Esophagus squamous epithelium (tissue), 4 donors: Measurements from ENCODE around the gene TCF12.

Source experiments
- POLR2A ChIP-seq, 4 donors: fragments of 450-650 bp; IDR thresholded peaks; one replicate each; pipeline ENCODE4 v1.6.1; 2017; ENCODE audit warnings: antibody characterized with exemption in 4 of 4, mild to moderate bottlenecking in 4 of 4, moderate library complexity in 3 of 4
- TF ChIP-seq, protein P1 (sequence below), 6 experiments: fragments of 450-650 bp in 4 of 6; fragments of 200-600 bp in 2 of 6; sonication (generic) in 2 of 6; IDR thresholded peaks; one replicate each; pipeline ENCODE4 v1.5.1; 2016 to 2019; ENCODE audit warnings: antibody characterized with exemption in 6 of 6, mild to moderate bottlenecking in 4 of 6, moderate library complexity in 4 of 6

DNA sequence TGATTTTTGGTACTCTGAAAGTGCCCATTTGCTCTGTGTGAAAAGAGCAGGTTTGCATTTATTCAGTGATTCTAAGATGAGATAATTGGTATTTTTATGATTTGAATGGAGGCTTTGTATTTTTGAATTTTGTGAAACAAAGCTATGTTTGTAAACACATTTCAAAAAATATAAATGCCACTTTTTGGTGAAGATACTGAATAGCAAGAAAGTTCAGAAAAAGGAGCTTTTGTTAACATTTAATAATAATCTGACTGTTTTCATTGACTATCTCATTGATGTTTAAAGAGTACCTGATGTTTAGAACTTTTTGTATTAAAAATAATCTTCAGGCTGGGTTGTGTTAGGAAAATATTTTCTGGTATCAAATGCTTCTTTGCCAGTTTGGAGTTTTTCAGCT is 23.7 kb downstream of the TCF12 start:
- TF ChIP-seq, protein P1, sequence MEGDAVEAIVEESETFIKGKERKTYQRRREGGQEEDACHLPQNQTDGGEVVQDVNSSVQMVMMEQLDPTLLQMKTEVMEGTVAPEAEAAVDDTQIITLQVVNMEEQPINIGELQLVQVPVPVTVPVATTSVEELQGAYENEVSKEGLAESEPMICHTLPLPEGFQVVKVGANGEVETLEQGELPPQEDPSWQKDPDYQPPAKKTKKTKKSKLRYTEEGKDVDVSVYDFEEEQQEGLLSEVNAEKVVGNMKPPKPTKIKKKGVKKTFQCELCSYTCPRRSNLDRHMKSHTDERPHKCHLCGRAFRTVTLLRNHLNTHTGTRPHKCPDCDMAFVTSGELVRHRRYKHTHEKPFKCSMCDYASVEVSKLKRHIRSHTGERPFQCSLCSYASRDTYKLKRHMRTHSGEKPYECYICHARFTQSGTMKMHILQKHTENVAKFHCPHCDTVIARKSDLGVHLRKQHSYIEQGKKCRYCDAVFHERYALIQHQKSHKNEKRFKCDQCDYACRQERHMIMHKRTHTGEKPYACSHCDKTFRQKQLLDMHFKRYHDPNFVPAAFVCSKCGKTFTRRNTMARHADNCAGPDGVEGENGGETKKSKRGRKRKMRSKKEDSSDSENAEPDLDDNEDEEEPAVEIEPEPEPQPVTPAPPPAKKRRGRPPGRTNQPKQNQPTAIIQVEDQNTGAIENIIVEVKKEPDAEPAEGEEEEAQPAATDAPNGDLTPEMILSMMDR (IDR thresholded peaks at IDR 0.05), result no peak
- no peak for TF ChIP-seq POLR2A (IDR thresholded peaks at IDR 0.05)
